Amniotic stem cell (primary cell): ENCODE results near the gene CEACAM20.
"Not testable (repeated sequence)": the region's sequence is repeated elsewhere in the genome, so short reads cannot be mapped to it uniquely, and the experiment has no call there.

Source experiments
- DNase-seq: peaks from one replicate; lab custom pipeline; 2025; lab: John Stamatoyannopoulos, UW

The CEACAM20 gene

DNA sequence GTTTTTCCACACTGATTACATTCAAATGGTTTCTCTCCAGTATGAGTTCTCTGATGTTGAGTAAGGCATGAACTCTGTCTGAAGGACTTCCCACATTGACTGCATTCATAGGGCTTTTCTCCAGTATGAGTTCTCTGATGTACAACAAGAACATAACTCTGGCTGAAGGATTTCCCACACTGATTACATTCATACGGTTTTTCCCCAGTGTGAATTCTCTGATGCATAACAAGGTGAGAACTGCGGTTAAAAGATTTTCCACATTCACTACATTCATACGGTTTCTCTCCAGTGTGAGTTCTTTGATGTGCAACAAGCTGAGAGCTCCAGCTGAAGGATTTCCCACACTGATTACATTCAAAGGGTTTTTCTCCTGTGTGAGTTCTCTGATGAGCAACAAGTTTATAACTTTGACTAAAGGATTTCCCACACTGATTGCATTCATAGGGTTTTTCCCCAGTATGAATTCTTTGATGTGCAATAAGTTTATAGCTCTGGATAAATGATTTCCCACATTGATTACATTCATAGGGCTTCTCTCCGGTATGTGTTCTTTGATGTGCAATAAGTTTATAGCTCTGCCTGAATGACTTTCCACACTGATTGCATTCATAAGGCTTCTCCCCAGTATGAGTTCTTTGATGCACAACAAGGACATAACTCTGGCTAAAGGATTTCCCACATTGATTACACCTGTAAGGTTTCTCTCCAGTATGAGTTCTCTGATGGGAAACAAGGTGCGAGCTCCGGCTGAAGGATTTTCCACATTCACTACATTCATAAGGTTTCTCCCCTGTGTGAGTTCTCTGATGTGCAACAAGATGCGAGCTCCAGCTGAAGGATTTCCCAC lies 52.7 kb downstream of the CEACAM20 start:
- no peak for DNase-seq

DNA sequence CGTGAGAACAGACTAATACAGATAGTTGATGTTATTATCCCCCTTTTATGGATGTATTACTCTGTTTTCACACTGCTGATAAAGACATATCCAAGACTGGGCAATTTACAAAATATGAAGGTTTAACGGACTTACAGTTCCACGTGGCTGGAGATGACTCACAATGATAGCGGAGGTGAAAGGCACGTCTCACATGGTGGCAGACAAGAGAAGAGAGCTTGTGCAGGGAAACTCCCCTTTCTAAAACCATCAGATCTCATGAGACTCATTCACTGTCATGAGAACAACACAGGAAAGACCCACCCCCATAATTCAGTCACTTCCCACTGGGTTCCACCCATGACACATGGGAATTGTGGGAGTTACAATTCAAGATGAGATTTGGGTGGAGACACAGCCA lies 60.7 kb downstream of the CEACAM20 start:
- not testable (repeated sequence) for DNase-seq

DNA sequence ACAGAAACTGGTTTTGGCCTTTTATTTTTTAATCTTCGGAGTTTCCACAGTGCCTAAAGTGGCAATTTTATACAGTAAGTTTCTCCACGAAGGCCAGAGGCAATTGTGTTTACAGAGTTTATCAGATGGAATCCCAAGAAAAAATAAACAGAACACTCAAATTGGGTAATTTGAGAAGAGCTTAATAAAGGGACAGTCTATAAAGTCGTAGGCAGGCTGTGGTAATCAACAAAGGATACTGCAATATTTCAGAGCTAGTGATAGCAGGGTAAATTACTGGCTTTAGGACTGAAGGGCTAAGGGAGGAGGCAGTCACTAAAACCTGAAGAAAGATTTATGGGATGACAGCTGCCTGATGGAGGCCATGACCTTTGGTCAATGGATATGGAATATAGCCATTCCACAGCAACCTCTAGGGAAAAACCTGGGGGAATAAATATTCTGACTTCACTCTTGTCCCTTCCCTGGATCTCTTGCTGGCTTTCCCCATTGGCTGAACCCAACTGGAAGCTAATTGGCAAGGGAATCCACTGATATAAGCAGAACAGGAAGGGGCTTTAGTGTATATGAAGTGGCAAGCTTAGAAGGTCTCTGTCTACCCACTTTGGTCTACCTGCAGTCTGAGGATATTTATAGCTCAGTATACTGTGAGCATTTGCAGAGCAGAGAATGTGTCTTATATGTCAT lies 66.7 kb downstream of the CEACAM20 start:
- DNase-seq = not testable (repeated sequence)
